ENCODE results near the gene EPAS1. TPM values are rescaled to one million over a fixed set of nuclear protein-coding genes. Genes with fewer than 3 reads are reported as not detected.

EPAS1 gene
- total RNA-seq, 1 donor from 2014 or later, result 4.4 TPM

- Mint-ChIP-seq H3K27me3 (ENCODE audit: low read depth) (no peaks in the 10 kb centered on the region), H3K9me3 (peaks cover 3% of the 10 kb centered on the region), H3K27ac (no peak overlapping the region), H3K4me1 (peaks cover 14% of the 10 kb centered on the region), H3K4me3 (no peak overlapping the region), H3K36me3 (no peaks in the 10 kb centered on the region)
- TF ChIP-seq, protein P1, sequence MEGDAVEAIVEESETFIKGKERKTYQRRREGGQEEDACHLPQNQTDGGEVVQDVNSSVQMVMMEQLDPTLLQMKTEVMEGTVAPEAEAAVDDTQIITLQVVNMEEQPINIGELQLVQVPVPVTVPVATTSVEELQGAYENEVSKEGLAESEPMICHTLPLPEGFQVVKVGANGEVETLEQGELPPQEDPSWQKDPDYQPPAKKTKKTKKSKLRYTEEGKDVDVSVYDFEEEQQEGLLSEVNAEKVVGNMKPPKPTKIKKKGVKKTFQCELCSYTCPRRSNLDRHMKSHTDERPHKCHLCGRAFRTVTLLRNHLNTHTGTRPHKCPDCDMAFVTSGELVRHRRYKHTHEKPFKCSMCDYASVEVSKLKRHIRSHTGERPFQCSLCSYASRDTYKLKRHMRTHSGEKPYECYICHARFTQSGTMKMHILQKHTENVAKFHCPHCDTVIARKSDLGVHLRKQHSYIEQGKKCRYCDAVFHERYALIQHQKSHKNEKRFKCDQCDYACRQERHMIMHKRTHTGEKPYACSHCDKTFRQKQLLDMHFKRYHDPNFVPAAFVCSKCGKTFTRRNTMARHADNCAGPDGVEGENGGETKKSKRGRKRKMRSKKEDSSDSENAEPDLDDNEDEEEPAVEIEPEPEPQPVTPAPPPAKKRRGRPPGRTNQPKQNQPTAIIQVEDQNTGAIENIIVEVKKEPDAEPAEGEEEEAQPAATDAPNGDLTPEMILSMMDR (IDR thresholded peaks at IDR 0.05; ENCODE audit: unreplicated experiment), result no peak
- no peak for DNase-seq (ENCODE audit: low spot score in 2 of 2, unreplicated experiment in 2 of 2)
These were observed 131.8 kb downstream of the EPAS1 start for GRCh38 chr2:46428911-46429436.

GRCh38 chr2:46430413-46430812, 133.2 kb downstream of the EPAS1 start:
- H3K27me3 Mint-ChIP-seq (ENCODE audit: low read depth), result no peaks in the 10 kb centered on the region
- no peak overlapping the region for H3K4me3 Mint-ChIP-seq
- peaks cover 28% of the 10 kb centered on the region for H3K4me1 Mint-ChIP-seq
- TF ChIP-seq, protein P1 (IDR thresholded peaks at IDR 0.05; ENCODE audit: unreplicated experiment), result no peak
- no peaks in the 10 kb centered on the region for H3K36me3 Mint-ChIP-seq
- H3K9me3 Mint-ChIP-seq, result peaks cover 3% of the 10 kb centered on the region
- DNase-seq (ENCODE audit: low spot score in 2 of 2, unreplicated experiment in 2 of 2), result no peak
- H3K27ac Mint-ChIP-seq, result no peak overlapping the region

- peaks cover 3% of the 10 kb centered on the region for H3K9me3 Mint-ChIP-seq
- H3K27me3 Mint-ChIP-seq (ENCODE audit: low read depth), result no peaks in the 10 kb centered on the region
- no peak overlapping the region for H3K27ac Mint-ChIP-seq
- no peak overlapping the region for H3K4me3 Mint-ChIP-seq
- H3K4me1 Mint-ChIP-seq, result peaks cover 34% of the 10 kb centered on the region
- TF ChIP-seq, protein P1 (IDR thresholded peaks at IDR 0.05; ENCODE audit: unreplicated experiment), result no peak
- no peaks in the 10 kb centered on the region for H3K36me3 Mint-ChIP-seq
- no peak for DNase-seq (ENCODE audit: low spot score in 2 of 2, unreplicated experiment in 2 of 2)
These were observed 133.8 kb downstream of the EPAS1 start for GRCh38 chr2:46430992-46431391.

DNA sequence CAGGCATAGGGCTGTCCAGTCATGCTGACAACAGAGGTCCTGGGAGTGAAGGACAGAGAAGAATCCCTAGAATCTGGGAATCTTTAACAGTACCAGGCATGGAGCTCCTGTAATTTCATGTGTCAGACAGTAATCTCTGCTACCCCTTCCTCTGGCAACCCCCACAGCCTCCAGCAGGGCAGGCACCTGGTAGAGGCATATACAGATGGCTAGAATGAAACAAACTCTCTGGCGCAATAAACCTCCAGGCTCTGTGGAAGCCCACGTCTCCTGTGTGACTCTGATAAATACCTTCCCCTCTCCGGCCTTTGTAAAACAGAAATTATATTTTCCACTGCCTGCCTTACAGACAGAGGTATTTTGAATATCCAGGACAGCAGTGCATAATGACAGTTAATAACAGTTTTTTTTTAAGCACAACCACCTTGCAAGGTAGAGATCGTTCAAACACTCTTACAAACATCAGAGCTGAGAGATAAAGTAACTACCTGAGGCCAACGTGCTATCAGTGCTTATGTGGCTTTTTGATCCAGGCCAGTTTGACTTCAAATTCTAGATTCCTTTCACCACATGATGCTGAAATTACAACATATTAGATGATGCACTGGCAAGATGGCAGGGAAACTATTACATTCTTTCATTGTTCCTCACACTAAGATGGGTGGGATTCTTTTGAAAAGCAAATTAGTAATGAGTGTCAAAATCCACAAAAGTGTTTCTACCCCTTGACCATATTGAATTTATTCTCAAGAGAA, 134.5 kb downstream of the EPAS1 start:
- Mint-ChIP-seq H3K27ac (no peak overlapping the region), H3K4me1 (peaks cover 40% of the 10 kb centered on the region), H3K4me3 (no peak overlapping the region), H3K27me3 (ENCODE audit: low read depth) (no peaks in the 10 kb centered on the region), H3K36me3 (no peaks in the 10 kb centered on the region), H3K9me3 (peaks cover 3% of the 10 kb centered on the region)
- TF ChIP-seq, protein P1 (IDR thresholded peaks at IDR 0.05; ENCODE audit: unreplicated experiment), result no peak
- no peak for DNase-seq (ENCODE audit: low spot score in 2 of 2, unreplicated experiment in 2 of 2)

DNA sequence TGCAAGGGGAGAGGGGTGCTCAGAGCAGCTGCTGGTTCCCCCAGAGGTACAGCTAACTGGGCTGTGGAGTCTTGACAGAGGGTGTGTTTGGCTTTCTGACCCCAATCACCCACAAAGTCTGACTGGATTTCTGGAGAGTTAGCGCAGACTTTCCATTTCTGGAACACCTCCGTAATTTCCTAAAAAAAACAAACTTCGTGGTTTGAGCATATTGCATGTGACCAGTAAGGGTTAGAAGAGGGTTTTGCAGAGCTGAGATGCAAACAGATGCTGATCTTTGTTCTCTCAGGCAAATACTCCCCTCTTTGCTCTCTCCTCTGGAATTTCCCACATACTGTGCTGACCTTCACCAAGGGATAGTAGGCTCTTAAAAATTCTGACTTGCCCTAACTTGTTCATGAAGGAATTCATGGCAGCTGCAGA, 137.7 kb downstream of the EPAS1 start:
- peaks cover 48% of the 10 kb centered on the region for H3K4me1 Mint-ChIP-seq
- DNase-seq (ENCODE audit: low spot score in 2 of 2, unreplicated experiment in 2 of 2), result no peak
- no peaks in the 10 kb centered on the region for H3K36me3 Mint-ChIP-seq
- no peak overlapping the region for H3K4me3 Mint-ChIP-seq
- no peaks in the 10 kb centered on the region for H3K27me3 Mint-ChIP-seq (ENCODE audit: low read depth)
- H3K27ac Mint-ChIP-seq, result peak overlapping the region; percentile 66
- TF ChIP-seq, protein P1 (IDR thresholded peaks at IDR 0.05; ENCODE audit: unreplicated experiment), result no peak
- peaks cover 10% of the 10 kb centered on the region for H3K9me3 Mint-ChIP-seq

Measured in mesothelial cell of epicardium (in vitro differentiated cells).